Fibroblast of mammary gland (primary cell): Measurements from ENCODE around the gene PLTP.

ENCODE experiments used
- DNase-seq: peaks from one replicate; pipeline ENCODE4 v3.0.0-alpha.2; 2010; ENCODE audit warnings: low read depth
- H3K4me3 ChIP-seq: 2 replicates; pipeline ENCODE4 v1.5.1; 2011; ENCODE audit warnings: low read depth, mild to moderate bottlenecking, low read length, moderate library complexity; ENCODE audit not compliant: control insufficient read depth
- CTCF ChIP-seq: conservative IDR thresholded peaks from 2 replicates; pipeline ENCODE4 v1.5.1; 2011; ENCODE audit warnings: low read depth, low read length, inconsistent platforms; ENCODE audit not compliant: control insufficient read depth, insufficient read depth

Gene PLTP

GRCh38 chr20:45948261-45948733, 36.3 kb upstream of the PLTP start:
- no peak overlapping the region for H3K4me3 ChIP-seq
- no peak for DNase-seq
- no peak for TF ChIP-seq CTCF

GRCh38 chr20:45947110-45947866, 35.3 kb upstream of the PLTP start:
- no peak for DNase-seq
- H3K4me3 ChIP-seq: no peak overlapping the region
- TF ChIP-seq CTCF: no peak

- no peak overlapping the region for H3K4me3 ChIP-seq
- peak; percentile 95 for DNase-seq
- TF ChIP-seq CTCF: no peak
These were observed 34.4 kb upstream of the PLTP start for GRCh38 chr20:45946149-45946970.

GRCh38 chr20:45945678-45946148, 33.8 kb upstream of the PLTP start:
- peak; percentile 58 for DNase-seq
- no peak for TF ChIP-seq CTCF
- H3K4me3 ChIP-seq: no peak overlapping the region

- no peak overlapping the region for H3K4me3 ChIP-seq
- DNase-seq: no peak
- no peak for TF ChIP-seq CTCF
These were observed 33.2 kb upstream of the PLTP start for GRCh38 chr20:45944965-45945677.
